Measurements from ENCODE around the gene LRGUK. TPM values are rescaled to one million over a fixed set of nuclear protein-coding genes. Genes with fewer than 3 reads are reported as not detected.
"Not testable (repeated sequence)": the region's sequence is repeated elsewhere in the genome, so short reads cannot be mapped to it uniquely, and the experiment has no call there.

The LRGUK gene
- total and polyA plus RNA-seq, 12 donors = 0.15 to 0.47 (median 0.22) TPM; not detected in 5

DNA sequence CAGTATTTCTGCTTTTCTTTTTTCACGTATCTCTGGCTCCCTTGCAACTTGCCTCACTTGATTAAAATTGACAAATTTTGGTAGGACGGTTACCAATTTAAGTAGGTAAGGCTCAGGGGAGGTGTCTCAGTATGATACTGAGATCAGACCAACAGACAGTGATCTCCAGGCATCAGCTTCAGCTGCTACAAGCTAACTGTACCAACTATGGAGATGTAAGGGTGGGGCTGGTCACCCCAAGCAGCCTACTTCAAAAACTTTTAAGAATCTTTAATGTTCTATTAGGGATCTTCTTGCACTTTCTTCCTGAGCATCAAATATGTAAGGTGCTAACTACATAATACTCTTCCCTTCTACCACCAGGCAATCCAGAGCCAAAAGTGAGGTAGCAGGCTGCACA lies 162.7 kb downstream of the LRGUK start:
- intact Hi-C loops (cut with DNase I) = no loop called here
- Histone ChIP-seq H3K9me3 (no peaks in the 10 kb centered on the region), H3K4me1 (no peaks in the 10 kb centered on the region), H3K36me3 (peaks cover 0 to 34% (median 7%) of the 10 kb centered on the region in 9 donors), H3K4me3 (no peak overlapping the region), H3K27ac (no peak overlapping the region), H3K27me3 (no peaks in the 10 kb centered on the region)
- no peak for ATAC-seq
- TF ChIP-seq, protein P1, sequence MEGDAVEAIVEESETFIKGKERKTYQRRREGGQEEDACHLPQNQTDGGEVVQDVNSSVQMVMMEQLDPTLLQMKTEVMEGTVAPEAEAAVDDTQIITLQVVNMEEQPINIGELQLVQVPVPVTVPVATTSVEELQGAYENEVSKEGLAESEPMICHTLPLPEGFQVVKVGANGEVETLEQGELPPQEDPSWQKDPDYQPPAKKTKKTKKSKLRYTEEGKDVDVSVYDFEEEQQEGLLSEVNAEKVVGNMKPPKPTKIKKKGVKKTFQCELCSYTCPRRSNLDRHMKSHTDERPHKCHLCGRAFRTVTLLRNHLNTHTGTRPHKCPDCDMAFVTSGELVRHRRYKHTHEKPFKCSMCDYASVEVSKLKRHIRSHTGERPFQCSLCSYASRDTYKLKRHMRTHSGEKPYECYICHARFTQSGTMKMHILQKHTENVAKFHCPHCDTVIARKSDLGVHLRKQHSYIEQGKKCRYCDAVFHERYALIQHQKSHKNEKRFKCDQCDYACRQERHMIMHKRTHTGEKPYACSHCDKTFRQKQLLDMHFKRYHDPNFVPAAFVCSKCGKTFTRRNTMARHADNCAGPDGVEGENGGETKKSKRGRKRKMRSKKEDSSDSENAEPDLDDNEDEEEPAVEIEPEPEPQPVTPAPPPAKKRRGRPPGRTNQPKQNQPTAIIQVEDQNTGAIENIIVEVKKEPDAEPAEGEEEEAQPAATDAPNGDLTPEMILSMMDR (IDR thresholded peaks at IDR 0.05) = no peak
- WGBS, 2 donors = 90 to 92% methylated on average over 2 of the region's 2 CpGs
- DNase-seq = no peak

DNA sequence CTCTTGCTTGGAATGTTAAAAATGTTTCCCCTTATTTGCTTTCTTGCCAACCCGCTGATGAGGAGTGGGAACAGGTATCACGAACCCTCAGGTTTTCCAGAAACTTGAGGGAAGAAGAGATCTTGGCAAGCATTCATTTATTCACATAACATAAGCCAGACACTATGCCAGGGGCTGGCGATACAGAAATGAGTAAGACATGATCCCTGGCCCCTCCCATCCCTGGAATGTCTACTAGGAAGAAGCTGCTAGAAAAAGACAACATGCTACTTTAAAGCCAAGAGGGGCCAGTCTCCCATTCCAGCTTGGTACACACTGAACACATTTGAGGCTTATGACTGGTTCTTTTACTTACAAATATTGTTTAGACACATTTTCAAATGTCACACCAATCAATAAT lies 163.1 kb downstream of the LRGUK start:
- Histone ChIP-seq H3K36me3 (peaks cover 0 to 39% (median 10%) of the 10 kb centered on the region in 9 donors), H3K4me3 (no peak overlapping the region), H3K27me3 (no peaks in the 10 kb centered on the region), H3K4me1 (no peaks in the 10 kb centered on the region), H3K27ac (no peak overlapping the region), H3K9me3 (no peaks in the 10 kb centered on the region)
- no peak for ATAC-seq
- 70 to 78% methylated on average over 3 of the region's 3 CpGs for WGBS, 2 donors
- no peak for DNase-seq
- TF ChIP-seq, protein P1 (IDR thresholded peaks at IDR 0.05) = no peak
- intact Hi-C loops (cut with DNase I) = no loop called here

DNA sequence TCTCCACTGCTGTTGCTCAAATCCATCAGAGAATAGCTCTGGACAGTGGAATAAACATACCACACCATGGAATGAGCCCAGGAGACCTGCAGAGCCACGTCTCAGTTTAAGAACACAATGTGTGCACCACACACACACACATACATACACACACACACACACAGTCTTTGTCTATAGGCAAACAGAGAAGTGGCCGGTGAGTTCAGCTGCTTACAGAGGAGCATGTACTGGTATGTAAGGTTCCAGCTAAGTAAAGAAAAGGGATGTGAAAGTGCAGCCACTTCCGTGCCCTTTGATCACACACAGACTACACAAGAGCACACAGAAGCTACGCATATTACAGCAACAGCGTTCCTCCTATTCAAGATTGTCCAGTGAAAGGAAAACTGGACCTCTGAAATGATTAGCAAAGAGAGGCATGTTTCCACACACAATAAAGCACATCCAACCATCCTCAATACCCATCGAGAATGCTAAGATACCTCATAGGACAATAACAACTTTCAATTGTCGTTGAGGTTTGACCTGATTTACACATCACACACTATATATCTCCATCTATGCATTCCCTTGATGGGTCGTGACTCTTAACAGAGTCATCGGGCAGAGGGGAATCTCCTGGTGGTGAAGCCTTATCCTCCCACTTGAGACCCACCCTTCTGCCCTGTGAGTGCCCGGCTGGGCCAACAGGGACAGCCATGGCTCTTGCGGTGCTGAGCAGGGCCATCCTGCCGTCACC lies 166.0 kb downstream of the LRGUK start:
- 87 to 93% methylated on average over 12 of the region's 12 CpGs for WGBS, 2 donors
- TF ChIP-seq, protein P1 (IDR thresholded peaks at IDR 0.05) = no peak
- Histone ChIP-seq H3K4me1 (no peaks in the 10 kb centered on the region), H3K27me3 (no peaks in the 10 kb centered on the region), H3K9me3 (no peaks in the 10 kb centered on the region), H3K4me3 (no peak overlapping the region), H3K27ac (no peak overlapping the region), H3K36me3 (peaks cover 0 to 64% (median 22%) of the 10 kb centered on the region in 9 donors)
- peak in 6 of 8 donors; percentile 42 to 79 (median 56) for ATAC-seq
- intact Hi-C loops (cut with DNase I) = no loop called here
- no peak for DNase-seq

DNA sequence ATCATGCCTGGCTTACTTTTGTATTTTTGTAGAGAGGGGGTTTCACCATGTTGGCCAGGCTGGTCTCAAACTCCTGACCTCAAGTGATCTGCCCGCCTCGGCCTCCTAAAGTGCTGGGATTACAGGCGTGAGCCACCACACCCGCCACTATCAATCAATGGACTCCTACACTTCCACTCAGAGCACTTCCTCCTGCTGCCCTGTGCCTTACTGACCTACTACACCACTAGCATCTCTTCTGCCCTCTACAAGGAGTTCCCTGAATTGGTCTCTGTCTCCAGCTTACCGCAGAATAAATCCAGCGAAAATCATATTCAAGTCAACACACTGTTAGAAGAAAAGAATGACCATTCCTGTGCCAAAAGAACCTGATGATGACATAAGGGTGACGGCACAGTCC lies 168.8 kb downstream of the LRGUK start:
- H3K4me1 ChIP-seq; H3K27me3 ChIP-seq; H3K4me3 ChIP-seq; H3K27ac ChIP-seq; H3K9me3 ChIP-seq; ATAC-seq; intact Hi-C loops (cut with DNase I); DNase-seq: not testable (repeated sequence)
- WGBS, 2 donors = 82 to 90% methylated on average over 7 of the region's 7 CpGs
- H3K36me3 ChIP-seq = peaks cover 0 to 87% (median 22%) of the 10 kb centered on the region in 9 donors

DNA sequence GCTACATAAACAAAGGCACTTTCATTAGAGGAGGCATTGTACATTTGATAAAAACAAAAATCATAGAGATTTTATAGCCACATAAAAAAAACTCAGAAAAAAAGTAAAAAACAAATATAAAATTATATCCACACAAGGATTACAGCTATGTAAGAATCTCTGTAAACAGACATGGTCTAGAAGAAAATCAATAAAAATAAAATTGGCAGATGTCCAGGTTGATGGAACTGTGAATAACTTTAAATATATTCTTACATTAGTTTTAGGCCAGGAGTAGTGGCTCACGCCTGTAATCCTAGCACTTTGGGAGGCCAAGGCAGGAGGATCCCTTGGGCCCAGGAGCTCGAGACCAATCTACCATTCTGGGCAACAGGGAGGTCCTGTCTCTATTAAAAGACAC lies 170.3 kb downstream of the LRGUK start:
- intact Hi-C loops (cut with DNase I) = no loop called here
- H3K27ac ChIP-seq = no peak overlapping the region
- no peak overlapping the region for H3K4me3 ChIP-seq
- ATAC-seq (no peak), DNase-seq (no peak)
- 95% methylated on average over 2 of the region's 2 CpGs for WGBS, 2 donors
- H3K27me3 ChIP-seq = no peaks in the 10 kb centered on the region
- no peaks in the 10 kb centered on the region for H3K9me3 ChIP-seq
- no peaks in the 10 kb centered on the region for H3K4me1 ChIP-seq
- TF ChIP-seq, protein P1 (IDR thresholded peaks at IDR 0.05) = no peak
- H3K36me3 ChIP-seq = peaks cover 0 to 93% (median 24%) of the 10 kb centered on the region in 9 donors
